ENCODE data around the gene NAV3. TPM values are rescaled to one million over a fixed set of nuclear protein-coding genes. Genes with fewer than 3 reads are reported as not detected.

The NAV3 gene
- total and polyA plus RNA-seq, 9 donors: 10.5 to 63.9 (median 31.5) TPM

DNA sequence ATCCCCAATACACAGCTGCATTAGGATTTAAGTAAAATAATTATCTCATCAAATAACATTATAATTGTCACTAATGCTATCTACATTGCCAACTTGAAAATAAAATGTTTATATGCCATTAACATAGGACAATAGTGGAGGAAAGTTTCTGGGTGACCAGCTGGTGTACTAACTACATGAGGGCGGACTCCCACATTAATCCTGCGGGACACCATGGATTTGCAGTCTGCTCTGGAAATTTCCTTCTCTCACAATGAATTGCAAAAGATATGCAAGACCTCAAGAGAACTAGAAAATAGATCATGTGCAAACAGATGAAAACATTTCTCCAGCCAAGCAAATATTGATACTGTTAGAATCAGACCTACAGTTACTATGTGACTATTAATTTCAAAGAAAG is 390.1 kb downstream of the NAV3 start:
- TF ChIP-seq EP300 (IDR thresholded peaks at IDR 0.05) (no peak), POLR2A (IDR thresholded peaks at IDR 0.05) (no peak), CTCF (IDR thresholded peaks at IDR 0.05) (no peak)
- Histone ChIP-seq H3K4me1 (ENCODE audit: insufficient read depth) (no peaks in the 10 kb centered on the region), H3K36me3 (no peaks in the 10 kb centered on the region), H3K27me3 (no peaks in the 10 kb centered on the region), H3K27ac (no peak overlapping the region), H3K9me3 (no peaks in the 10 kb centered on the region), H3K4me3 (no peak overlapping the region)
- no peak for DNase-seq
- 77 to 91% (median 88%) methylated on average over 2 of the region's 2 CpGs for WGBS, 3 donors
- intact Hi-C loops (cut with DNase I): no loop called here

- H3K4me1 ChIP-seq (ENCODE audit: insufficient read depth): no peaks in the 10 kb centered on the region
- 89 to 91% (median 91%) methylated on average over 5 of the region's 5 CpGs for WGBS, 3 donors
- intact Hi-C loops (cut with DNase I): no loop called here
- H3K4me3 ChIP-seq: no peak overlapping the region
- H3K27me3 ChIP-seq: no peaks in the 10 kb centered on the region
- no peaks in the 10 kb centered on the region for H3K36me3 ChIP-seq
- TF ChIP-seq CTCF (IDR thresholded peaks at IDR 0.05) (no peak), EP300 (IDR thresholded peaks at IDR 0.05) (no peak), POLR2A (IDR thresholded peaks at IDR 0.05) (no peak)
- H3K9me3 ChIP-seq: no peaks in the 10 kb centered on the region
- H3K27ac ChIP-seq: no peak overlapping the region
- no peak for DNase-seq
Measured at GRCh38 chr12:78224154-78224553, 393.5 kb downstream of the NAV3 start.

GRCh38 chr12:78226763-78227162 is 396.1 kb downstream of the NAV3 start:
- no peak overlapping the region for H3K4me3 ChIP-seq
- no peak overlapping the region for H3K27ac ChIP-seq
- no peaks in the 10 kb centered on the region for H3K27me3 ChIP-seq
- DNase-seq: no peak
- WGBS, 3 donors: 76 to 83% (median 81%) methylated on average over 6 of the region's 6 CpGs
- intact Hi-C loops (cut with DNase I): no loop called here
- H3K36me3 ChIP-seq: no peaks in the 10 kb centered on the region
- TF ChIP-seq EP300 (IDR thresholded peaks at IDR 0.05) (no peak), POLR2A (IDR thresholded peaks at IDR 0.05) (no peak), CTCF (IDR thresholded peaks at IDR 0.05) (no peak)
- no peaks in the 10 kb centered on the region for H3K4me1 ChIP-seq (ENCODE audit: insufficient read depth)
- H3K9me3 ChIP-seq: no peaks in the 10 kb centered on the region

DNA sequence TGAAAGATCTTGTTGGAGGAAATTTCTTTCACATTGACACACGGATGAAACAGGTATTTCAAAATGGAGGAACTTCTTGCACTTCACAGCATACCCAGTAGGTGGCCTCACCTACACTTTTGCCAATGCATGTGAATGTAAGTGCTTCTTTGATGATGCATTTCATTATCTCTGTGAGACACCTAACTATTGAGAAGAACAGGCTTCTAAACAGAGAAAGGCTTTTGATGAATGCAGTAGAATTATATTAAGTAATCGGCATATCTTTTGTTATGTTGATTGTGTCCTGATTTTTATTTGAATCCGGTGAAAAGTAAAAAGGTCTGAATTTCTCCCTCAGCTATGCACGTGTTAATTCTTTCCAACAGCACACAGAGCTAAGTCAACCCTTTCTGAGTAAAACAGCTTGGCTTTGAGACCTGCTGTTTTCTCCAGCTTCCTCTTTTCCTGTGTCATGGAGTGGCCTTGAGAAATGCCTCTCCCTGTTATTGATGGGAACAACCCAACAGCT is 399.0 kb downstream of the NAV3 start:
- H3K27me3 ChIP-seq: no peaks in the 10 kb centered on the region
- TF ChIP-seq EP300 (IDR thresholded peaks at IDR 0.05) (no peak), POLR2A (IDR thresholded peaks at IDR 0.05) (no peak), CTCF (IDR thresholded peaks at IDR 0.05) (peak; percentile 24 to 53 (median 51))
- no peaks in the 10 kb centered on the region for H3K36me3 ChIP-seq
- peak overlapping the region in 1 of 2 donors; percentile 34 for H3K27ac ChIP-seq
- no peaks in the 10 kb centered on the region for H3K9me3 ChIP-seq
- DNase-seq: peak in 3 of 5 donors; percentile 20 to 52 (median 37)
- WGBS, 3 donors: 12 to 16% (median 12%) methylated on average over 4 of the region's 4 CpGs
- no peak overlapping the region for H3K4me3 ChIP-seq
- intact Hi-C loops (cut with DNase I): no loop called here
- no peaks in the 10 kb centered on the region for H3K4me1 ChIP-seq (ENCODE audit: insufficient read depth)
